Lower lobe of right lung (tissue), 2 donors: Measurements from ENCODE around the gene MSRB1. TPM values are rescaled to one million over a fixed set of nuclear protein-coding genes. Genes with fewer than 3 reads are reported as not detected.

Experiments
- ATAC-seq, 2 donors: fragments of 200-7000 bp; cut with Tn5 transposase; one replicate each; pipeline ENCODE4 v1.9.1; 2020 to 2022; ENCODE audit warnings: mild to moderate bottlenecking in 2 of 2, moderate library complexity in 2 of 2
- DNase-seq: peaks from one replicate; pipeline ENCODE4 v3.0.0-alpha.2; 2020
- H3K27ac ChIP-seq: fragments of 200-600 bp; one replicate; pipeline ENCODE4 v1.8.0; 2022
- H3K27me3 ChIP-seq: fragments of 200-600 bp; one replicate; pipeline ENCODE4 v1.8.0; 2022; ENCODE audit warnings: low read depth
- H3K36me3 ChIP-seq: fragments of 200-600 bp; one replicate; pipeline ENCODE4 v1.8.0; 2022; ENCODE audit warnings: mild to moderate bottlenecking
- H3K4me1 ChIP-seq: fragments of 200-600 bp; one replicate; pipeline ENCODE4 v1.8.0; 2022
- H3K4me3 ChIP-seq: fragments of 200-600 bp; one replicate; pipeline ENCODE4 v1.8.0; 2022; ENCODE audit warnings: mild to moderate bottlenecking
- H3K9me3 ChIP-seq: fragments of 200-600 bp; one replicate; pipeline ENCODE4 v1.8.0; 2022
- CTCF ChIP-seq: fragments of 200-600 bp; IDR thresholded peaks from one replicate; pipeline ENCODE4 v1.8.0; 2022; ENCODE audit warnings: antibody characterized with exemption, mild to moderate bottlenecking
- intact Hi-C: fragments of 100-400 bp; cut with DNase I; formaldehyde crosslinking; loops from one replicate; pipeline ENCODE4 v1.11.0; 2022
- total RNA-seq: library from RNA; stranded (reverse); fragmentation: NEBNext Ultra II Directional; extraction: Animal tissue kit (Norgen Biotek cat#: 25700); gene quantifications from one replicate; pipeline ENCODE4 v1.2.1, GENCODE V29; 2021
- donor health status: DM: no; HTN: yes; CAD: no; lungs with severe emphysema.

MSRB1 gene
- total RNA-seq, 1 donor from 2014 or later = 35.1 TPM

- ATAC-seq (no peak), DNase-seq (no peak)
- peaks cover 89% of the 10 kb centered on the region for H3K27me3 ChIP-seq
- H3K4me3 ChIP-seq = no peak within 1 kb of the TSS
- H3K9me3 ChIP-seq = no peaks in the 10 kb centered on the region
- no peaks in the 10 kb centered on the region for H3K36me3 ChIP-seq
- TF ChIP-seq CTCF = no peak
- peaks cover 8% of the 10 kb centered on the region for H3K4me1 ChIP-seq
- intact Hi-C loops = no loop called here
- no peak within 1 kb of the TSS for H3K27ac ChIP-seq
Measured at GRCh38 chr16:1918351-1919326, 24.4 kb downstream of the MSRB1 start, which contains the start of gene HS3ST6. Gene HS3ST6 (minus strand): TSS chr16:1918415. CDS start chr16:1918323, 92 bp downstream.

- H3K27me3 ChIP-seq = peaks cover 82% of the 10 kb centered on the region
- no peak for ATAC-seq
Measured at GRCh38 chr16:1917665-1918350, 25.2 kb downstream of the MSRB1 start.

GRCh38 chr16:1917056-1917664 is 25.8 kb downstream of the MSRB1 start:
- DNase-seq (no peak), ATAC-seq (no peak)
- Histone ChIP-seq H3K4me1 (peaks cover 6% of the 10 kb centered on the region), H3K27me3 (peaks cover 75% of the 10 kb centered on the region), H3K9me3 (no peaks in the 10 kb centered on the region), H3K4me3 (no peak overlapping the region), H3K27ac (no peak overlapping the region), H3K36me3 (no peaks in the 10 kb centered on the region)
- intact Hi-C loops = no loop called here
- no peak for TF ChIP-seq CTCF

More at GRCh38 chr16:1917665-1918350, 25.2 kb downstream of the MSRB1 start:
- Histone ChIP-seq H3K9me3 (no peaks in the 10 kb centered on the region), H3K4me3 (no peak overlapping the region), H3K36me3 (no peaks in the 10 kb centered on the region), H3K4me1 (peaks cover 6% of the 10 kb centered on the region), H3K27ac (no peak overlapping the region)
- TF ChIP-seq CTCF = no peak
- no peak for DNase-seq
- intact Hi-C loops = no loop called here

GRCh38 chr16:1916640-1916990 is 26.4 kb downstream of the MSRB1 start:
- Histone ChIP-seq H3K27me3 (peaks cover 71% of the 10 kb centered on the region), H3K27ac (no peak overlapping the region)
- intact Hi-C loops = no loop called here

More at GRCh38 chr16:1916640-1916990, 26.4 kb downstream of the MSRB1 start:
- no peak for TF ChIP-seq CTCF
- Histone ChIP-seq H3K4me1 (peaks cover 6% of the 10 kb centered on the region), H3K4me3 (no peak overlapping the region), H3K9me3 (no peaks in the 10 kb centered on the region), H3K36me3 (no peaks in the 10 kb centered on the region)
- no peak for ATAC-seq
- no peak for DNase-seq
